ENCODE measurements around the gene NOTCH2NLA. TPM values are rescaled to one million over a fixed set of nuclear protein-coding genes. Genes with fewer than 3 reads are reported as not detected.
"Not testable (repeated sequence)": the region's sequence is repeated elsewhere in the genome, so short reads cannot be mapped to it uniquely, and the experiment has no call there.

NOTCH2NLA gene
- total and polyA plus RNA-seq, 2 of the 13 experiments (the other 11 are each of a cell fraction or from before 2014, with no cell fraction given) = 4.7 to 6.9 TPM

GRCh38 chr1:146270129-146270528 is 41.3 kb upstream of the NOTCH2NLA start:
- CTCF ChIA-PET (ENCODE audit: low intra/inter-chr PET ratio, low total read pairs); H3K36me3 ChIP-seq (replicated peaks in 1 of 2; ENCODE audit: control insufficient read depth in 1 of 2, insufficient read depth in 2 of 2, low read length in 2 of 2); H3K9ac ChIP-seq (ENCODE audit: insufficient read depth, low read depth, low read length); ATAC-seq; in situ Hi-C loops (cut with HindIII; ENCODE audit: extremely low pct_ligation_motif_present, low pct_unique_long_range_greater_than_20kb); BruUV-seq (replicated peaks); H3K4me3 ChIP-seq (replicated peaks in 1 of 3; ENCODE audit: insufficient read depth in 1 of 3, low read depth in 2 of 3, low read length in 3 of 3); intact Hi-C loops (cut with micrococcal nuclease; ENCODE audit: unreplicated experiment); DNase-seq (ENCODE audit: low spot score); H3K4me2 ChIP-seq (ENCODE audit: low read depth, low read length); H2AFZ ChIP-seq (ENCODE audit: low read length); H3K27me3 ChIP-seq (ENCODE audit: control insufficient read depth in 1 of 2, insufficient read depth in 2 of 2, low read length in 2 of 2); POLR2A ChIA-PET; H4K20me1 ChIP-seq (ENCODE audit: insufficient read depth, low read length); H3K79me2 ChIP-seq (ENCODE audit: insufficient read depth, low read length); H3K27ac ChIP-seq (ENCODE audit: extremely low read length, insufficient read depth, low read length); H3K9me3 ChIP-seq (ENCODE audit: low read length); FAIRE-seq; H3K4me1 ChIP-seq (ENCODE audit: insufficient read depth, low read length): not testable (repeated sequence)
- WGBS (ENCODE audit: low lambda C conversion rate) = no CpG with 5 or more reads among the region's 9 CpGs

- POLR2A ChIA-PET; BruUV-seq (replicated peaks); ATAC-seq; FAIRE-seq; H3K9ac ChIP-seq (ENCODE audit: insufficient read depth, low read depth, low read length); H3K4me3 ChIP-seq (replicated peaks in 1 of 3; ENCODE audit: insufficient read depth in 1 of 3, low read depth in 2 of 3, low read length in 3 of 3); DNase-seq (ENCODE audit: low spot score); H3K4me1 ChIP-seq (ENCODE audit: insufficient read depth, low read length); H3K27ac ChIP-seq (ENCODE audit: extremely low read length, insufficient read depth, low read length); H3K27me3 ChIP-seq (ENCODE audit: control insufficient read depth in 1 of 2, insufficient read depth in 2 of 2, low read length in 2 of 2); H3K36me3 ChIP-seq (replicated peaks in 1 of 2; ENCODE audit: control insufficient read depth in 1 of 2, insufficient read depth in 2 of 2, low read length in 2 of 2); H4K20me1 ChIP-seq (ENCODE audit: insufficient read depth, low read length); H3K9me3 ChIP-seq (ENCODE audit: low read length); H3K4me2 ChIP-seq (ENCODE audit: low read depth, low read length); CTCF ChIA-PET (ENCODE audit: low intra/inter-chr PET ratio, low total read pairs); intact Hi-C loops (cut with micrococcal nuclease; ENCODE audit: unreplicated experiment); H3K79me2 ChIP-seq (ENCODE audit: insufficient read depth, low read length); H2AFZ ChIP-seq (ENCODE audit: low read length); in situ Hi-C loops (cut with HindIII; ENCODE audit: extremely low pct_ligation_motif_present, low pct_unique_long_range_greater_than_20kb): not testable (repeated sequence)
- no CpG with 5 or more reads among the region's 2 CpGs for WGBS (ENCODE audit: low lambda C conversion rate)
These were observed 37.4 kb upstream of the NOTCH2NLA start for GRCh38 chr1:146266179-146266748.

- H3K36me3 ChIP-seq (replicated peaks in 1 of 2; ENCODE audit: control insufficient read depth in 1 of 2, insufficient read depth in 2 of 2, low read length in 2 of 2); H3K27ac ChIP-seq (ENCODE audit: extremely low read length, insufficient read depth, low read length); H2AFZ ChIP-seq (ENCODE audit: low read length); FAIRE-seq; H3K27me3 ChIP-seq (ENCODE audit: control insufficient read depth in 1 of 2, insufficient read depth in 2 of 2, low read length in 2 of 2); intact Hi-C loops (cut with micrococcal nuclease; ENCODE audit: unreplicated experiment); H4K20me1 ChIP-seq (ENCODE audit: insufficient read depth, low read length); in situ Hi-C loops (cut with HindIII; ENCODE audit: extremely low pct_ligation_motif_present, low pct_unique_long_range_greater_than_20kb); CTCF ChIA-PET (ENCODE audit: low intra/inter-chr PET ratio, low total read pairs); H3K79me2 ChIP-seq (ENCODE audit: insufficient read depth, low read length); H3K4me3 ChIP-seq (replicated peaks in 1 of 3; ENCODE audit: insufficient read depth in 1 of 3, low read depth in 2 of 3, low read length in 3 of 3); BruUV-seq (replicated peaks); H3K9me3 ChIP-seq (ENCODE audit: low read length); H3K9ac ChIP-seq (ENCODE audit: insufficient read depth, low read depth, low read length); H3K4me1 ChIP-seq (ENCODE audit: insufficient read depth, low read length); DNase-seq (ENCODE audit: low spot score); POLR2A ChIA-PET; ATAC-seq; H3K4me2 ChIP-seq (ENCODE audit: low read depth, low read length): not testable (repeated sequence)
- no CpG with 5 or more reads among the region's 3 CpGs for WGBS (ENCODE audit: low lambda C conversion rate)
These were observed 35.9 kb upstream of the NOTCH2NLA start for GRCh38 chr1:146264761-146265160.

GRCh38 chr1:146260006-146260730 is 31.3 kb upstream of the NOTCH2NLA start:
- H3K9me3 ChIP-seq (ENCODE audit: low read length); BruUV-seq (replicated peaks); H3K79me2 ChIP-seq (ENCODE audit: insufficient read depth, low read length); H3K36me3 ChIP-seq (replicated peaks in 1 of 2; ENCODE audit: control insufficient read depth in 1 of 2, insufficient read depth in 2 of 2, low read length in 2 of 2); ATAC-seq; CTCF ChIA-PET (ENCODE audit: low intra/inter-chr PET ratio, low total read pairs); H3K4me1 ChIP-seq (ENCODE audit: insufficient read depth, low read length); FAIRE-seq; H3K4me3 ChIP-seq (replicated peaks in 1 of 3; ENCODE audit: insufficient read depth in 1 of 3, low read depth in 2 of 3, low read length in 3 of 3); H2AFZ ChIP-seq (ENCODE audit: low read length); H3K9ac ChIP-seq (ENCODE audit: insufficient read depth, low read depth, low read length); DNase-seq (ENCODE audit: low spot score); H3K27ac ChIP-seq (ENCODE audit: extremely low read length, insufficient read depth, low read length); H4K20me1 ChIP-seq (ENCODE audit: insufficient read depth, low read length); intact Hi-C loops (cut with micrococcal nuclease; ENCODE audit: unreplicated experiment); in situ Hi-C loops (cut with HindIII; ENCODE audit: extremely low pct_ligation_motif_present, low pct_unique_long_range_greater_than_20kb); POLR2A ChIA-PET; H3K4me2 ChIP-seq (ENCODE audit: low read depth, low read length); H3K27me3 ChIP-seq (ENCODE audit: control insufficient read depth in 1 of 2, insufficient read depth in 2 of 2, low read length in 2 of 2): not testable (repeated sequence)
- no CpG with 5 or more reads among the region's 8 CpGs for WGBS (ENCODE audit: low lambda C conversion rate)
